Hepatocyte (in vitro differentiated cells): Measurements from ENCODE around the gene UBE2D2. TPM values are rescaled to one million over a fixed set of nuclear protein-coding genes. Genes with fewer than 3 reads are reported as not detected.

ENCODE experiments used
- DNase-seq: peaks from one replicate; pipeline ENCODE4 v3.0.0-alpha.2; 2016; ENCODE audit warnings: low spot score
- H2AFZ ChIP-seq: fragments of 200-600 bp; sonication (generic); 2 replicates; pipeline ENCODE4 v1.6.0; 2016; ENCODE audit warnings: antibody characterized with exemption, mild to moderate bottlenecking
- H3K27ac ChIP-seq: fragments of 200-600 bp; sonication (generic); 2 replicates; pipeline ENCODE4 v1.5.1; 2016; ENCODE audit warnings: mild to moderate bottlenecking
- H3K27me3 ChIP-seq: fragments of 200-600 bp; sonication (generic); 2 replicates; pipeline ENCODE4 v1.6.1; 2016
- H3K36me3 ChIP-seq: fragments of 200-600 bp; sonication (generic); replicated peaks from 2 replicates; pipeline ENCODE4 v1.5.1; 2016; ENCODE audit warnings: low read depth; ENCODE audit not compliant: insufficient read depth
- H3K4me1 ChIP-seq: fragments of 200-600 bp; sonication (generic); 2 replicates; pipeline ENCODE4 v1.5.1; 2016; ENCODE audit warnings: mild to moderate bottlenecking, moderate library complexity; ENCODE audit not compliant: insufficient read depth
- H3K4me2 ChIP-seq: fragments of 200-600 bp; sonication (generic); 2 replicates; pipeline ENCODE4 v1.6.0; 2016
- H3K4me3 ChIP-seq: fragments of 200-600 bp; sonication (generic); 2 replicates; pipeline ENCODE4 v1.5.1; 2016; ENCODE audit warnings: mild to moderate bottlenecking
- H3K79me2 ChIP-seq: fragments of 200-600 bp; sonication (generic); 2 replicates; pipeline ENCODE4 v1.6.0; 2017; ENCODE audit warnings: mild to moderate bottlenecking
- H3K9me2 ChIP-seq: fragments of 200-600 bp; sonication (generic); replicated peaks from 2 replicates; pipeline ENCODE4 v1.6.0; 2017; ENCODE audit warnings: mild to moderate bottlenecking; ENCODE audit not compliant: insufficient read depth
- H3K9me3 ChIP-seq: fragments of 200-600 bp; sonication (generic); 2 replicates; pipeline ENCODE4 v1.5.1; 2016; ENCODE audit warnings: low read depth, mild to moderate bottlenecking
- H4K20me1 ChIP-seq: fragments of 200-600 bp; sonication (generic); 2 replicates; pipeline ENCODE4 v1.6.0; 2016; ENCODE audit warnings: mild to moderate bottlenecking; ENCODE audit not compliant: insufficient read depth, poor library complexity, severe bottlenecking
- EZH2 ChIP-seq: fragments of 200-600 bp; sonication (generic); IDR thresholded peaks from 2 replicates; pipeline ENCODE4 v1.6.1; 2016; ENCODE audit warnings: antibody characterized with exemption, mild to moderate bottlenecking, borderline replicate concordance
- EZH2phosphoT487 ChIP-seq: fragments of 200-600 bp; sonication (generic); IDR thresholded peaks from one replicate; pipeline ENCODE4 v1.6.1; 2018; ENCODE audit warnings: antibody characterized with exemption, mild to moderate bottlenecking, low read depth, moderate library complexity; ENCODE audit not compliant: unreplicated experiment, severe bottlenecking
- WGBS: methylation state at CpG from one replicate; pipeline ENCODE4 v1.1.6; 2016; ENCODE audit warnings: low lambda C conversion rate; ENCODE audit errors: missing lambda C conversion rate; 5-methylcytosine and 5-hydroxymethylcytosine counted together
- polyA plus RNA-seq: library from polyadenylated mRNA; unstranded; fragments of >200 nt; fragmentation: Nextera tagmentation; extraction: Ambion mirVana; gene quantifications from 2 replicates; pipeline ENCODE4 v1.2.1, GENCODE V29; 2016
- total RNA-seq: library from RNA; depleted of rRNA; stranded (reverse); fragments of >200 nt; gene quantifications from 2 replicates; pipeline ENCODE4 v1.2.3, GENCODE V29; 2014
- TF ChIP-seq, protein P1 (sequence below): fragments of 200-600 bp; sonication (generic); IDR thresholded peaks from 2 replicates; pipeline ENCODE4 v1.5.1; 2016; ENCODE audit warnings: antibody characterized with exemption, mild to moderate bottlenecking; ENCODE audit not compliant: poor library complexity

UBE2D2 gene
- total and polyA plus RNA-seq, 2 experiments from 2014 or later = 85.9 to 182 TPM

DNA sequence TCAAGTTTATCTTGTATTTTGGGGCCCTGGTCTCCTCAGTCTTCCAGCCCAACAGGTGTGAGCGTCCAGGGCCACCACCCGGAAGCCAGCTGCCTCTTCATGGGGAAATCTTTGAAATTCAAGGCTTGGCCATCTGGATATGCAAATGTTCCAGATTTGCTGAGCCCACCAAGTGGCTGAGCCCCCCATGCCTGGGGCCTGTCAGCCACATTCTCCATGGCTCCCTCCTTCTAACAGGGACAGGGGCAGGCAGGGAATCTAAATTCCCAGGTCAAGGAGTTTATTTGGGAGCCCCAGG is 72.8 kb downstream of the UBE2D2 start:
- Histone ChIP-seq H3K4me2 (no peak overlapping the region), H3K4me3 (no peak overlapping the region), H3K9me2 (no peaks in the 10 kb centered on the region), H3K4me1 (peaks cover 30% of the 10 kb centered on the region), H3K79me2 (peaks cover 13% of the 10 kb centered on the region), H4K20me1 (no peaks in the 10 kb centered on the region), H3K9me3 (no peaks in the 10 kb centered on the region), H2AFZ (no peak overlapping the region), H3K36me3 (no peaks in the 10 kb centered on the region), H3K27ac (no peak overlapping the region), H3K27me3 (no peaks in the 10 kb centered on the region)
- TF ChIP-seq EZH2phosphoT487 (no peak), EZH2 (no peak)
- TF ChIP-seq, protein P1, sequence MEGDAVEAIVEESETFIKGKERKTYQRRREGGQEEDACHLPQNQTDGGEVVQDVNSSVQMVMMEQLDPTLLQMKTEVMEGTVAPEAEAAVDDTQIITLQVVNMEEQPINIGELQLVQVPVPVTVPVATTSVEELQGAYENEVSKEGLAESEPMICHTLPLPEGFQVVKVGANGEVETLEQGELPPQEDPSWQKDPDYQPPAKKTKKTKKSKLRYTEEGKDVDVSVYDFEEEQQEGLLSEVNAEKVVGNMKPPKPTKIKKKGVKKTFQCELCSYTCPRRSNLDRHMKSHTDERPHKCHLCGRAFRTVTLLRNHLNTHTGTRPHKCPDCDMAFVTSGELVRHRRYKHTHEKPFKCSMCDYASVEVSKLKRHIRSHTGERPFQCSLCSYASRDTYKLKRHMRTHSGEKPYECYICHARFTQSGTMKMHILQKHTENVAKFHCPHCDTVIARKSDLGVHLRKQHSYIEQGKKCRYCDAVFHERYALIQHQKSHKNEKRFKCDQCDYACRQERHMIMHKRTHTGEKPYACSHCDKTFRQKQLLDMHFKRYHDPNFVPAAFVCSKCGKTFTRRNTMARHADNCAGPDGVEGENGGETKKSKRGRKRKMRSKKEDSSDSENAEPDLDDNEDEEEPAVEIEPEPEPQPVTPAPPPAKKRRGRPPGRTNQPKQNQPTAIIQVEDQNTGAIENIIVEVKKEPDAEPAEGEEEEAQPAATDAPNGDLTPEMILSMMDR = no peak
- WGBS = 75% methylated on average over 2 of the region's 2 CpGs
- DNase-seq = no peak

DNA sequence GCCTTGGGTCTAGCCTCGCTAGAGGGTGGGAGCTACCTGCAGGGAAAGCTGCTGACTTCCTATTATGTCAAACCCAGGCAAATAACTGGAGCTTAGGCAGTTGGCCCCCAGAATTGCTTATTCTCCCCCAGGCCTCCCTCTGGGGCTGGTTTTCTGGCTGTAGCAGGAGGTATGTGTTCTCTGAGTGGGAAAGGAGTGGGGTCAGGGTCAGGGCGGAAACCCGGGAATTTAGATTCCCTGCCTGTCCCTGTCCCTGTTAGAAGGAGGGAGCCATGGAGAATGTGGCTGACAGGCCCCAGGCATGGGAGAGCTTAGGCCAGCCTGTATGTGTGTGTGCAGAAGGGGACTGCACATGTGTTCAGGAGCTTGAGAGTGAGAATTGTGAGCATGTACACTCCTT is 73.4 kb downstream of the UBE2D2 start:
- H4K20me1 ChIP-seq = no peaks in the 10 kb centered on the region
- H3K9me3 ChIP-seq = no peaks in the 10 kb centered on the region
- H2AFZ ChIP-seq = no peak overlapping the region
- 85% methylated on average over 3 of the region's 3 CpGs for WGBS
- no peak overlapping the region for H3K27ac ChIP-seq
- H3K27me3 ChIP-seq = no peaks in the 10 kb centered on the region
- TF ChIP-seq EZH2phosphoT487 (no peak), EZH2 (no peak)
- TF ChIP-seq, protein P1 = no peak
- H3K36me3 ChIP-seq = no peaks in the 10 kb centered on the region
- no peak overlapping the region for H3K4me2 ChIP-seq
- H3K4me3 ChIP-seq = no peak overlapping the region
- DNase-seq = no peak
- peaks cover 13% of the 10 kb centered on the region for H3K79me2 ChIP-seq
- H3K4me1 ChIP-seq = peaks cover 34% of the 10 kb centered on the region
- H3K9me2 ChIP-seq = no peaks in the 10 kb centered on the region

DNA sequence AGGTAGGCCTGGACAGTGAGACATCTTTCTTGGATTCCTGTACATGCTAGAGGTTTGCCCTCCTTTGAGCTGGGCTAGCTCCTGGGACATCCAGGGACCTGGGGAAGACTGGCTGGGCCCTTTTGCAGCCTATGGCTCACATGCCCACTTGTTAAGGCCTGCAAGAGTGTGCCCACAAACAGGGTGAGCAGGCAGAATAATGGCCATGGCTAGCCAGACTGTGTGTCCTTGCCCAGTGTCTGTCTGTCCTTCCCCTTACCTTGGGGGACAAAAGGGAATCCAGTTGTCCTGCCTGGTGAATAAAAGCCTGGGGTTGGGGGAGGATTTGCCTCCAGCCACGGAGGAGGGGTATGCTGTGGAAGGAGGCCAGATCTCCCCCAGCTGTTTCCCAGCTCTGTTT is 74.1 kb downstream of the UBE2D2 start:
- Histone ChIP-seq H3K4me1 (peaks cover 34% of the 10 kb centered on the region), H3K9me3 (no peaks in the 10 kb centered on the region), H2AFZ (no peak overlapping the region), H3K4me3 (no peak overlapping the region), H3K4me2 (no peak overlapping the region), H3K9me2 (no peaks in the 10 kb centered on the region), H4K20me1 (no peaks in the 10 kb centered on the region), H3K36me3 (no peaks in the 10 kb centered on the region), H3K27ac (no peak overlapping the region), H3K79me2 (peaks cover 13% of the 10 kb centered on the region), H3K27me3 (no peaks in the 10 kb centered on the region)
- DNase-seq = no peak
- WGBS = 45% methylated on average over 1 of the region's 1 CpG
- TF ChIP-seq EZH2phosphoT487 (no peak), EZH2 (no peak)
- TF ChIP-seq, protein P1 = no peak

DNA sequence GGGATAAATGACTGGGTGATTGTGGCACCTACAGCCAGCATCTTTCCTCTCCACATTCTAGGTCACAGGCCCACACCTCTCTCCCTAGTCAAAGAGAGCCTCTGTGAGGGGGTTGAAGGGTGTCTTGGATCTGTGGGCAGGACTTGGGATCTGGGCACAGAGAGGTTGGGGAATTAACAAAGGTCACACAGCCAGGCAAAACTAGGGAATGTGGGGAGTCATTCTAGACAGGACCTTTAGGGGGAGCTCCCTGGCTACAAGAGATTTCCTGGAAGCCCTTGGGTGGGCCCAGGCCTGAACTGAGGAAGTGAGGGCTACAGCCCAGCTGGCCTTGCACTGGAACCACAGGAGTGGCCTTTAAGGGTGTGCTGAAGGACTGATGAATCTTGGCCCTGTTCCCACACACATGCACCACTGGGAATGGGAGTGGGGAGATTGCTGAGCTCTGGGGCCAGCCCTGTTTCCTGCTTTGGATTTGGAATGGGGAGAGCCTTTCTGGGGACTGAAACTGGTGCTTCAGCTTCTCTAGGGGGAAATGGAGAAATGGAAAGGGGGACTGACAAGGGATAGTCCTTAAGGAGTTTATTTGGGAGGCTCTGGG is 74.6 kb downstream of the UBE2D2 start:
- Histone ChIP-seq H3K79me2 (peaks cover 13% of the 10 kb centered on the region), H3K4me2 (peak overlapping the region; percentile 94), H3K4me3 (no peak overlapping the region), H3K36me3 (no peaks in the 10 kb centered on the region), H2AFZ (no peak overlapping the region), H3K27ac (peak overlapping the region; percentile 93), H4K20me1 (no peaks in the 10 kb centered on the region), H3K9me3 (no peaks in the 10 kb centered on the region), H3K27me3 (no peaks in the 10 kb centered on the region), H3K9me2 (no peaks in the 10 kb centered on the region), H3K4me1 (peaks cover 34% of the 10 kb centered on the region)
- DNase-seq = peak; percentile 78
- TF ChIP-seq, protein P1 = peak; percentile 57
- no peak for TF ChIP-seq EZH2
